HG02623 (cell line): Measurements from ENCODE around the gene SOX30.

ENCODE experiments used
- ATAC-seq: cut with Tn5 transposase; IDR thresholded peaks from one replicate; pipeline ENCODE4 v1.9.1; 2021; ENCODE audit warnings: moderate library complexity; ENCODE audit not compliant: unreplicated experiment

The SOX30 gene

GRCh38 chr5:157665467-157666070, 13.3 kb upstream of the SOX30 start:
- ATAC-seq: no peak

GRCh38 chr5:157659868-157660660, 7.8 kb upstream of the SOX30 start:
- no peak for ATAC-seq

- ATAC-seq: no peak
Measured at GRCh38 chr5:157658893-157659292, 6.7 kb upstream of the SOX30 start.

GRCh38 chr5:157657516-157657915, 5.3 kb upstream of the SOX30 start:
- no peak for ATAC-seq

- ATAC-seq: peak; percentile 47
Measured at GRCh38 chr5:157651623-157652376, 438 bp downstream of the SOX30 start.

GRCh38 chr5:157650991-157651611, 1.1 kb downstream of the SOX30 start:
- no peak for ATAC-seq

GRCh38 chr5:157649101-157649500, 3.1 kb downstream of the SOX30 start:
- ATAC-seq: no peak

GRCh38 chr5:157648275-157648990, 3.8 kb downstream of the SOX30 start:
- no peak for ATAC-seq

- no peak for ATAC-seq
Measured at GRCh38 chr5:157640406-157641066, 11.7 kb downstream of the SOX30 start.

GRCh38 chr5:157630341-157630740, 21.9 kb downstream of the SOX30 start:
- no peak for ATAC-seq

- ATAC-seq: no peak
Measured at GRCh38 chr5:157626831-157627230, 25.4 kb downstream of the SOX30 start.

- ATAC-seq: no peak
Measured at GRCh38 chr5:157624144-157624543, 28.1 kb downstream of the SOX30 start.

- no peak for ATAC-seq
Measured at GRCh38 chr5:157620776-157621175, 31.5 kb downstream of the SOX30 start.

GRCh38 chr5:157618191-157618765, 34.0 kb downstream of the SOX30 start:
- no peak for ATAC-seq

GRCh38 chr5:157616785-157617184, 35.5 kb downstream of the SOX30 start:
- no peak for ATAC-seq

- no peak for ATAC-seq
Measured at GRCh38 chr5:157613385-157614245, 38.6 kb downstream of the SOX30 start.

- no peak for ATAC-seq
Measured at GRCh38 chr5:157612581-157612980, 39.7 kb downstream of the SOX30 start.

GRCh38 chr5:157611571-157612476, 40.4 kb downstream of the SOX30 start:
- ATAC-seq: peak; percentile 81
